ENCODE measurements around the gene VEGFA.

Gene VEGFA

DNA sequence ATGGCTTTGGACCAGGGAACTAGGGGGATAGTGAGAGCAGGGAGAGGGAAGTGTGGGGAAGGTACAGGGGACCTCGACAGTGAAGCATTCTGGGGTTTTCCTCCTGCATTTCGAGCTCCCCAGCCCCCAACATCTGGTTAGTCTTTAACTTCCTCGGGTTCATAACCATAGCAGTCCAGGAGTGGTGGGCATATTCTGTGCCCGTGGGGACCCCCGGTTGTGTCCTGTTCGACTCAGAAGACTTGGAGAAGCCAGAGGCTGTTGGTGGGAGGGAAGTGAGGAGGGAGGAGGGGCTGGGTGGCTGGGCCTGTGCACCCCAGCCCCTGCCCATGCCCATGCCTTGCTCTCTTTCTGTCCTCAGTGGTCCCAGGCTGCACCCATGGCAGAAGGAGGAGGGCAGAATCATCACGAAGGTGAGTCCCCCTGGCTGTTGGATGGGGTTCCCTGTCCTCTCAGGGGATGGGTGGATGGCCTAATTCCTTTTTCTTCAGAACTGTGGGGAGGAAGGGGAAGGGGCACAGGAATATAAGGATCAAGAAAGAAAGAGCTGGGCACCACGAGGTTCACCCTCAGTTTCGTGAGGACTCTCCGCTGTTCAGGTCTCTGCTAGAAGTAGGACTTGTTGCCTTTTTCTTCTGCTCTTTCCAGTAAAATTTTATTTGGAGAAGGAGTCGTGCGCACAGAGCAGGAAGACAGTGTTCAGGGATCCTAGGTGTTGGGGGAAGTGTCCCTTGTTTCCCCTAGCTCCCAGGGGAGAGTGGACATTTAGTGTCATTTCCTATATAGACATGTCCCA lies 4.2 kb downstream of the VEGFA start:
- DNase-seq, result no peak

DNA sequence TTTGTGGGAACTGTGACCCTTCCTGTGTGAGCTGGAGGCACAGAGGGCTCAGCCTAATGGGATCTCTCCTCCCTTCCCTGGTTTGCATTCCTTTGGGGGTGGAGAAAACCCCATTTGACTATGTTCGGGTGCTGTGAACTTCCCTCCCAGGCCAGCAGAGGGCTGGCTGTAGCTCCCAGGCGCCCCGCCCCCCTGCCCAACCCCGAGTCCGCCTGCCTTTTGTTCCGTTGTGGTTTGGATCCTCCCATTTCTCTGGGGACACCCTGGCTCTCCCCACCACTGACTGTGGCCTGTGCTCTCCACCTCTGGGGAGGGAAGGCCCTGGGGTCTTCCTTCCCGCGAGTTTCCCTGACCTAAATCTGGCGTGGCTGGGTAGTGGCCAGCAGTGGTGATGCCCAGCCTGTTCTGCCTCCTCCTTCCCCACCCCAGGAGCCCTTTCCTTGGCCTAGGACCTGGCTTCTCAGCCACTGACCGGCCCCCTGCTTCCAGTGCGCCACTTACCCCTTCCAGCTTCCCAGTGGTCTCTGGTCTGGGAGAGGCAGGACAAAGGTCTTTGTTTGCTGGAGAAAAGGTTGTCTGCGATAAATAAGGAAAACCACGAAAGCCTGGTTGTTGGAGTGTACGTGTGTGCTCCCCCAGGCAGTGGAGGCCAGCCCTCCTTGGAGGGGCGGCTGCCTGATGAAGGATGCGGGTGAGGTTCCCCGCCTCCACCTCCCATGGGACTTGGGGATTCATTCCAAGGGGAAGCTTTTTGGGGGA lies 4.9 kb downstream of the VEGFA start:
- peak; percentile 63 for DNase-seq

DNA sequence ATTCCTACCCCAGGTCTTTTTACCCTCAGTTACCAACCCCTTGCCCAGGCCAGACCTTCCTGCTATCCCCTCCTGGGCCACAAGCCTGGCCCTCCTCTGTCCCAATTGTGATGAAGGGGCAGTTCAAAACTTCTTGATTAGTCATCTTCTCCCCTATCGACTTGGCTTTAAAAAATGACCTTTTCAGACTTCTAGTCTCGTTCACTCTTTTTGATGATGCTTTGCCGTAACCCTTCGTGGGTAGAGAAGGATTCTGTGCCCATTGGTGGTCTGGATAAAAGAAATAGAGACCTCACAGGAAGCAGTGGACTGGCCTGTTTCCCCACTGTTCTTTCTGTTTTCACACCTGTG lies 5.5 kb downstream of the VEGFA start:
- no peak for DNase-seq

DNA sequence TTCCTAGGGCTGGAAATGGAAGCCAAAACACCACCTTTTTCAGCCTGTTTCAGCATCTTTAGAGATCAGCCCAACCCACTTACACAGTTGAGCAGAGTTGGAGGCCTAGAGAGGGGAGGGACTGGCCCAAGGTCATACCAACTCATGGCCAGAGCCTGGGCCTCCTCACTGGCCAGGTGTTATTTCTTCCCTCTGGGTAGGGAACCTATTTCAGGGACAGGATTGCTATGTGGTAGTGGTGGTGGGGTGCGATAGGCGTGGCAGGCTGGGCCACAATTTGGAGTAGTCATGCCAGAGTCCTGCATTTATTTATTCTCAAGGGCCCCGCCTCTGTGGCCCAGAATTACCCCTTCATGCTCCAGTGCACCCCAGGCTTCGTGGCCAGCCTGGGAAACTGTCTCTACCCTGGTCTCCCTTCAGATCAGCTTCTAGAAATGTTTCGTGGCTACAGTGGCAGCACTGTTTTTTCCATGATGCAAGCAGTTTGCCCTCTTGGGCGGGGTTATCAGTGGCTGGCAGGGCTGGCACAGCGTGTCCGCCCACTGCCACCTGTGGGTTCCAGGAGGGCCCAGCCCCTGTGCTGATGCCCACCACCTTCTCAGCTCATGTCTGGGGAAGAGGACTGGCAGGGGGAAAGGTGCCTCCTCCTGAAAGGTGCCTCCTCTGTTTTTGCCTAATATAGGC lies 6.2 kb downstream of the VEGFA start:
- no peak for DNase-seq

DNA sequence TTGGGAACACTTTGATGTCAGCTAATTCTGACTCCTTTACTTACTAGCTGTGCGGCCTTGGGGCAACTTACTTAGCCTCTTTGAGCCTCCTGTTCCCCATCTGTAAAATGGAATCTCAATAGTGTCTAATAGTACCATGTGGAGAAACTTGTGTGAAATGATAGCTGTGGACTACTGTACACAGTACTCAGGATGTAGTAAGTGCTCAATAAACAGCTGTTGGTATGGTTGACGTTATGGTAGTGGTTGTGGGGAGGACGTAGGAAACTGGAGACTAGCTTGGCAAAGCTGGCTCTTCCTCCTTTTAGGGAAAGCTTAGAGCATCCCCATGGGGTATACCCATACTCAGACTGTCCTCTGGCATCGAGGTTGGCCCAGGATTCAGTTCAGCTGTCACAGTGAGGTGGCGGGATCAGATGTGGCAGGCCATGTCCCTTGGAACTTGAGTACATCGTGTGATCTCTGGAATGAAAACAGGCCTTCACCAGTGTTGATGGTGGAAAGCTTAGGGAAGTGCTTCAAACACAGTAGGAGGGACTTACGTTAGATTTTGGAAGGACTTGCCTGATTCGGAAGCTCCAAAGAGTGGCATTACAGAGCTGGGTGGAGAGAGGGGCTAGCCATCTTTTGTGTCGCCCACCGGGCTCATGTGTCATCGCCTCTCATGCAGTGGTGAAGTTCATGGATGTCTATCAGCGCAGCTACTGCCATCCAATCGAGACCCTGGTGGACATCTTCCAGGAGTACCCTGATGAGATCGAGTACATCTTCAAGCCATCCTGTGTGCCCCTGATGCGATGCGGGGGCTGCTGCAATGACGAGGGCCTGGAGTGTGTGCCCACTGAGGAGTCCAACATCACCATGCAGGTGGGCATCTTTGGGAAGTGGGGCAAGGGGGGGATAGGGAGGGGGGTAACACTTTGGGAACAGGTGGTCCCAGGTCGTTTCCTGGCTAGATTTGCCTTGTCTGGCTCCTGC lies 7.1 kb downstream of the VEGFA start:
- DNase-seq, result no peak

DNA sequence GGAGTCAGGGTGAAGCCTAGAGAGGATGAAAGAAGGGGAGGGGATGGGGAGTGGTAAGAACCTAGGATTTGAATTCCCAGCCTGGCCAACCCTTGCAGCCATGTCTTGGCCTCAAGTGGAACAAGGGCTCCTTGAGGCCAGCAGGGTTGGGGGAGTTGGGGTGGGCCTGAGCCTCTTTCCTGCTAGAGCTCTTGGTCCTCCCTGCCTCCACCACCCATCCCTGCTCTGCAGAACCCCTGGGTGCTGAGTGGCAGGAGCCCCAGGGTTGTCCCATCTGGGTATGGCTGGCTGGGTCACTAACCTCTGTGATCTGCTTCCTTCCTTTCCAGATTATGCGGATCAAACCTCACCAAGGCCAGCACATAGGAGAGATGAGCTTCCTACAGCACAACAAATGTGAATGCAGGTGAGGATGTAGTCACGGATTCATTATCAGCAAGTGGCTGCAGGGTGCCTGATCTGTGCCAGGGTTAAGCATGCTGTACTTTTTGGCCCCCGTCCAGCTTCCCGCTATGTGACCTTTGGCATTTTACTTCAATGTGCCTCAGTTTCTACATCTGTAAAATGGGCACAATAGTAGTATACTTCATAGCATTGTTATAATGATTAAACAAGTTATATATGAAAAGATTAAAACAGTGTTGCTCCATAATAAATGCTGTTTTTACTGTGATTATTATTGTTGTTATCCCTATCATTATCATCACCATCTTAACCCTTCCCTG lies 8.3 kb downstream of the VEGFA start:
- no peak for DNase-seq

DNA sequence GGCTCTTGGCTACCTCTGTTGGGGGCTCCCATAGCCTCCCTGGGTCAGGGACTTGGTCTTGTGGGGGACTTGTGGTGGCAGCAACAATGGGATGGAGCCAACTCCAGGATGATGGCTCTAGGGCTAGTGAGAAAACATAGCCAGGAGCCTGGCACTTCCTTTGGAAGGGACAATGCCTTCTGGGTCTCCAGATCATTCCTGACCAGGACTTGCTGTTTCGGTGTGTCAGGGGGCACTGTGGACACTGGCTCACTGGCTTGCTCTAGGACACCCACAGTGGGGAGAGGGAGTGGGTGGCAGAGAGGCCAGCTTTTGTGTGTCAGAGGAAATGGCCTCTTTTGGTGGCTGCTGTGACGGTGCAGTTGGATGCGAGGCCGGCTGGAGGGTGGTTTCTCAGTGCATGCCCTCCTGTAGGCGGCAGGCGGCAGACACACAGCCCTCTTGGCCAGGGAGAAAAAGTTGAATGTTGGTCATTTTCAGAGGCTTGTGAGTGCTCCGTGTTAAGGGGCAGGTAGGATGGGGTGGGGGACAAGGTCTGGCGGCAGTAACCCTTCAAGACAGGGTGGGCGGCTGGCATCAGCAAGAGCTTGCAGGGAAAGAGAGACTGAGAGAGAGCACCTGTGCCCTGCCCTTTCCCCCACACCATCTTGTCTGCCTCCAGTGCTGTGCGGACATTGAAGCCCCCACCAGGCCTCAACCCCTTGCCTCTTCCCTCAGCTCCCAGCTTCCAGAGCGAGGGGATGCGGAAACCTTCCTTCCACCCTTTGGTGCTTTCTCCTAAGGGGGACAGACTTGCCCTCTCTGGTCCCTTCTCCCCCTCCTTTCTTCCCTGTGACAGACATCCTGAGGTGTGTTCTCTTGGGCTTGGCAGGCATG lies 9.2 kb downstream of the VEGFA start:
- DNase-seq, result no peak

DNA sequence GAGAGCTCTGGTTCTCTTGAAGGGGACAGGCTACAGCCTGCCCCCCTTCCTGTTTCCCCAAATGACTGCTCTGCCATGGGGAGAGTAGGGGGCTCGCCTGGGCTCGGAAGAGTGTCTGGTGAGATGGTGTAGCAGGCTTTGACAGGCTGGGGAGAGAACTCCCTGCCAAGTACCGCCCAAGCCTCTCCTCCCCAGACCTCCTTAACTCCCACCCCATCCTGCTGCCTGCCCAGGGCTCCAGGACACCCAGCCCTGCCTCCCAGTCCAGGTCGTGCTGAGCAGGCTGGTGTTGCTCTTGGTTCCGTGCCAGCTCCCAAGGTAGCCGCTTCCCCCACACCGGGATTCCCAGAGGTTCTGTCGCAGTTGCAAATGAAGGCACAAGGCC lies 9.8 kb downstream of the VEGFA start:
- peak; percentile 53 for DNase-seq

DNA sequence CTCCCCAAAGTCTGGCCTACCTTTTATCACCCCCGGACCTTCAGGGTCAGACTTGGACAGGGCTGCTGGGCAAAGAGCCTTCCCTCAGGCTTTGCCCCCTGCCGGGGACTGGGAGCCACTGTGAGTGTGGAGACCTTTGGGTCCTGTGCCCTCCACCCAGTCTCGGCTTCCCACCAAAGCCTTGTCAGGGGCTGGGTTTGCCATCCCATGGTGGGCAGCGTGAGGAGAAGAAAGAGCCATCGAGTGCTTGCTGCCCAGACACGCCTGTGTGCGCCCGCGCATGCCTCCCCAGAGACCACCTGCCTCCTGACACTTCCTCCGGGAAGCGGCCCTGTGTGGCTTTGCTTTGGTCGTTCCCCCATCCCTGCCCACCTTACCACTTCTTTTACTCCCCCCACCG lies 10.3 kb downstream of the VEGFA start:
- no peak for DNase-seq

DNA sequence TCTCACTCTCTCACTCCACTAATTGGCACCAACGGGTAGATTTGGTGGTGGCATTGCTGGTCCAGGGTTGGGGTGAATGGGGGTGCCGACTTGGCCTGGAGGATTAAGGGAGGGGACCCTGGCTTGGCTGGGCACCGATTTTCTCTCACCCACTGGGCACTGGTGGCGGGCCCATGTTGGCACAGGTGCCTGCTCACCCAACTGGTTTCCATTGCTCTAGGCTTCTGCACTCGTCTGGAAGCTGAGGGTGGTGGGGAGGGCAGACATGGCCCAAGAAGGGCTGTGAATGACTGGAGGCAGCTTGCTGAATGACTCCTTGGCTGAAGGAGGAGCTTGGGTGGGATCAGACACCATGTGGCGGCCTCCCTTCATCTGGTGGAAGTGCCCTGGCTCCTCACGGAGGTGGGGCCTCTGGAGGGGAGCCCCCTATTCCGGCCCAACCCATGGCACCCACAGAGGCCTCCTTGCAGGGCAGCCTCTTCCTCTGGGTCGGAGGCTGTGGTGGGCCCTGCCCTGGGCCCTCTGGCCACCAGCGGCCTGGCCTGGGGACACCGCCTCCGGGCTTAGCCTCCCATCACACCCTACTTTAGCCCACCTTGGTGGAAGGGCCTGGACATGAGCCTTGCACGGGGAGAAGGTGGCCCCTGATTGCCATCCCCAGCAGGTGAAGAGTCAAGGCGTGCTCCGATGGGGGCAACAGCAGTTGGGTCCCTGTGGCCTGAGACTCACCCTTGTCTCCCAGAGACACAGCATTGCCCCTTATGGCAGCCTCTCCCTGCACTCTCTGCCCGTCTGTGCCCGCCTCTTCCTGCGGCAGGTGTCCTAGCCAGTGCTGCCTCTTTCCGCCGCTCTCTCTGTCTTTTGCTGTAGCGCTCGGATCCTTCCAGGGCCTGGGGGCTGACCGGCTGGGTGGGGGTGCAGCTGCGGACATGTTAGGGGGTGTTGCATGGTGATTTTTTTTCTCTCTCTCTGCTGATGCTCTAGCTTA lies 11.2 kb downstream of the VEGFA start:
- no peak for DNase-seq

DNA sequence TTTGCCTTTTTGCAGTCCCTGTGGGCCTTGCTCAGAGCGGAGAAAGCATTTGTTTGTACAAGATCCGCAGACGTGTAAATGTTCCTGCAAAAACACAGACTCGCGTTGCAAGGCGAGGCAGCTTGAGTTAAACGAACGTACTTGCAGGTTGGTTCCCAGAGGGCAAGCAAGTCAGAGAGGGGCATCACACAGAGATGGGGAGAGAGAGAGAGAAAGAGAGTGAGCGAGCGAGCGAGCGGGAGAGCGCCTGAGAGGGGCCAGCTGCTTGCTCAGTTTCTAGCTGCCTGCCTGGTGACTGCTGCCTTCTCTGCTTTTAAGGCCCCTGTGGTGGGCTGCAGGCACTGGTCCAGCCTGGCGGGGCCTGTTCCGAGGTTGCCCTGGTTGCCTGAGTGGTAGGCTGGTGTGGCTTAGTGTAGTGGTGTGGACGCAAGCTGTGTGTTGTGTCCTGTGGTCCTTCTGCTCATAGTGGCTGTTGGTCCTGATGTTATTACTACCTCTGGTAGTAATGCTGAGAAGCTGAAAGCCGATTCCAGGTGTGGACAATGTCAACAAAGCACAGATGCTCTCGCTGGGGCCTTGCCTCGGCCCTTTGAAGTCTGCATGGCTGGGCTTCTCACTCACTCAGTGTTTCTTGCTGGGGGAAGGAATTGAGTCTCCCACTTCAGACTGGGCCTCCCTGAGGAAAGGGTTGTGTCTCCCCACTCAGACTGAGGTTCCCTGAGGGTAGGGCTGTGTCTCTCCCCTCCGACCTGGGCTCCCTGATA lies 12.1 kb downstream of the VEGFA start:
- no peak for DNase-seq

DNA sequence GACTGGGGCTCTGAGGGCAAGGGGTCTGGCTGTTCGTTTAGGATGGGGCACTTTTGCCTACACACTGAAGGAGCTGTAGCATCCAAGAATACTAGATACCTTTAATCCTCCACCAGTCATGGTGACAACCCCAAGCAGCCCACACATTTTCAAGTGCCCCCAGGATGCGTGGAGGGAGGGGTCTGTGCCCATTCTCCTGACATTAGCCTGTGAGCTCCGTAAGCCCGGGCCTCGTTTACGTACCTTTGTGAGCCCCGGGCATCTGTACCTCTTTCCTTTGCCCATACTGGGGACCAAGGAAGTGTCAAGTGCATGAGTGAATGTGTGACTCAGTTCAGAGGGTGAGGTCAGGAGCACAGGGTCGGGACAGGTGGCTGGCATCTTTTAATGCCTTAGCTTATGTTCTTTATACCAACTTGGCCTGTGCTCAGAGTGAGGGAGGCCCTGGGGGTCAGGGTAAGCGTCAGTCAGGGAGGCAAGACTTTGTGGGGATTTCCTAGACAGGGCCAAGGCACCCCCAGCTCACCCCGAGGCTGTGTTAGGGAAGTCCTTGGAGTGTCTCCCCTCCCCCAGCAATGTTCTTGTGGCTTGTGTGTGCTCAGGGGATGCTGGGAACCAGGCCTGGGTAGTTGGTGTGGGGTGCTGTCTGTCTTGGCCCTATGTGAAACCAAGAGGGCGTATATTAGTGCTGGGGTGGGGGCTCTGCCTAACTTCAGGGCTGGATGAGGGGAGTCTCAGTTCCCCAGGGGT lies 12.9 kb downstream of the VEGFA start:
- no peak for DNase-seq

DNA sequence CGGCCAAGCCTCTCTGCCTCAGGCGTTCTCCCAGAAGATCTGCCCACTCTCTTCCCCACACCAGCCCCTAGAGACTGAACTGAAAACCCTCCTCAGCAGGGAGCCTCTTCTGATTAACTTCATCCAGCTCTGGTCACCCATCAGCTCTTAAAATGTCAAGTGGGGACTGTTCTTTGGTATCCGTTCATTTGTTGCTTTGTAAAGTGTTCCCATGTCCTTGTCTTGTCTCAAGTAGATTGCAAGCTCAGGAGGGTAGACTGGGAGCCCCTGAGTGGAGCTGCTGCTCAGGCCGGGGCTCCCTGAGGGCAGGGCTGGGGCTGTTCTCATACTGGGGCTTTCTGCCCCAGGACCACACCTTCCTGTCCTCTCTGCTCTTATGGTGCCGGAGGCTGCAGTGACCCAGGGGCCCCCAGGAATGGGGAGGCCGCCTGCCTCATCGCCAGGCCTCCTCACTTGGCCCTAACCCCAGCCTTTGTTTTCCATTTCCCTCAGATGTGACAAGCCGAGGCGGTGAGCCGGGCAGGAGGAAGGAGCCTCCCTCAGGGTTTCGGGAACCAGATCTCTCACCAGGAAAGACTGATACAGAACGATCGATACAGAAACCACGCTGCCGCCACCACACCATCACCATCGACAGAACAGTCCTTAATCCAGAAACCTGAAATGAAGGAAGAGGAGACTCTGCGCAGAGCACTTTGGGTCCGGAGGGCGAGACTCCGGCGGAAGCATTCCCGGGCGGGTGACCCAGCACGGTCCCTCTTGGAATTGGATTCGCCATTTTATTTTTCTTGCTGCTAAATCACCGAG lies 14.2 kb downstream of the VEGFA start:
- no peak for DNase-seq

DNA sequence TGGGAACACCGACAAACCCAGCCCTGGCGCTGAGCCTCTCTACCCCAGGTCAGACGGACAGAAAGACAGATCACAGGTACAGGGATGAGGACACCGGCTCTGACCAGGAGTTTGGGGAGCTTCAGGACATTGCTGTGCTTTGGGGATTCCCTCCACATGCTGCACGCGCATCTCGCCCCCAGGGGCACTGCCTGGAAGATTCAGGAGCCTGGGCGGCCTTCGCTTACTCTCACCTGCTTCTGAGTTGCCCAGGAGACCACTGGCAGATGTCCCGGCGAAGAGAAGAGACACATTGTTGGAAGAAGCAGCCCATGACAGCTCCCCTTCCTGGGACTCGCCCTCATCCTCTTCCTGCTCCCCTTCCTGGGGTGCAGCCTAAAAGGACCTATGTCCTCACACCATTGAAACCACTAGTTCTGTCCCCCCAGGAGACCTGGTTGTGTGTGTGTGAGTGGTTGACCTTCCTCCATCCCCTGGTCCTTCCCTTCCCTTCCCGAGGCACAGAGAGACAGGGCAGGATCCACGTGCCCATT lies 15.3 kb downstream of the VEGFA start:
- no peak for DNase-seq

DNA sequence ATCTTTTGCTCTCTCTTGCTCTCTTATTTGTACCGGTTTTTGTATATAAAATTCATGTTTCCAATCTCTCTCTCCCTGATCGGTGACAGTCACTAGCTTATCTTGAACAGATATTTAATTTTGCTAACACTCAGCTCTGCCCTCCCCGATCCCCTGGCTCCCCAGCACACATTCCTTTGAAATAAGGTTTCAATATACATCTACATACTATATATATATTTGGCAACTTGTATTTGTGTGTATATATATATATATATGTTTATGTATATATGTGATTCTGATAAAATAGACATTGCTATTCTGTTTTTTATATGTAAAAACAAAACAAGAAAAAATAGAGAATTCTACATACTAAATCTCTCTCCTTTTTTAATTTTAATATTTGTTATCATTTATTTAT lies 15.9 kb downstream of the VEGFA start:
- DNase-seq, result no peak

DNA sequence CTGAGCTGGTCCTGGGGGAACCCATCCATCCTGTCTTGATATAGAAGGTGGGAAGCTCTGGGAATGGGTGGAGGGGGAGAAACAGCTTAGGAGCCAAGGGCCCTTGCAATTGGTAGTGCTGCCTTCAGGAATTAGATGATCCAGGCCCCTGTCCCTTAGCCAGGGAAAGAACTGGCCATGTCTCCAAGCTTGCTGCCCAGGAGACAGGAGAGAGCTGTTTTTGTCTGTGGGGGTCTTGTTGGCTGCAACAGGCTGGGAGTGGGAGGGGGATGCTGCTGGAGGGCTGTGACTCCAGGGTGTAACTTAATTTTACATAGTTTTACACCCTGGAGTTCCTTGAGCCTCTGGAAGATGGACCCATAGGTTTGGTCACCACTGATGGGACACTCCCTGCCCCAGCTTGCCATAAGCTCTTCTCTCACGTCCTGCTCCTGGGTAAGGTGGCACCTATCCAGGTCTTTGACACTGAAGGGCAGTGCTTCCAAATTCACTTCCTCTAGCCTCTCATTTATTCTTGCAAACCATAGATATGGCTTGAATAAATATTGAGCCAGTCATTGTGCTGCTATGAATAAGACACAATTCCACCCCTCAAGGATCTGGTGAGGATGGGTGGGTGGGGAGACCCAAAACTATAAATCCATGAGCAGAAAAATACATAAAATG lies 16.8 kb downstream of the VEGFA start:
- DNase-seq, result no peak
